Spleen (tissue), 11 donors: ENCODE results near the gene SAP30BP. TPM values are rescaled to one million over a fixed set of nuclear protein-coding genes. Genes with fewer than 3 reads are reported as not detected.

Experiments
- DNase-seq: peaks from one replicate; pipeline ENCODE4 v3.0.0-alpha.2; 2020
- H3K27ac ChIP-seq, 8 donors: fragments of 200-600 bp; sonication (generic) in 7 of 8; 1 replicate in 4 of 8; 2 replicates in 4 of 8; pipeline versions ENCODE4 v1.5.0 to v1.8.0; 2016 to 2021; ENCODE audit warnings: inconsistent platforms in 4 of 8, mild to moderate bottlenecking in 4 of 8, moderate library complexity in 1 of 8
- H3K27me3 ChIP-seq, 7 donors: fragments of 200-600 bp; sonication (generic) in 6 of 7; replicated peaks in 1 of 7; 1 replicate in 4 of 7; 2 replicates in 3 of 7; pipeline versions ENCODE4 v1.5.0 to v1.8.0; 2016 to 2021; ENCODE audit warnings: inconsistent platforms in 3 of 7, mild to moderate bottlenecking in 1 of 7
- H3K36me3 ChIP-seq, 6 donors: fragments of 200-600 bp; sonication (generic) in 5 of 6; 1 replicate in 4 of 6; 2 replicates in 2 of 6; pipeline versions ENCODE4 v1.5.0 to v1.8.0; 2016 to 2021; ENCODE audit warnings: inconsistent platforms in 2 of 6
- H3K4me1 ChIP-seq, 6 donors: fragments of 200-600 bp; sonication (generic) in 5 of 6; 1 replicate in 3 of 6; 2 replicates in 3 of 6; pipeline versions ENCODE4 v1.5.0 to v1.8.0; 2016 to 2021; ENCODE audit warnings: inconsistent platforms in 3 of 6
- H3K4me3 ChIP-seq, 8 donors: fragments of 200-600 bp; sonication (generic) in 7 of 8; 1 replicate in 4 of 8; 2 replicates in 4 of 8; pipeline versions ENCODE4 v1.5.0 to v1.8.0; 2016 to 2021; ENCODE audit warnings: inconsistent platforms in 4 of 8, mild to moderate bottlenecking in 4 of 8, moderate library complexity in 2 of 8
- H3K9me3 ChIP-seq, 8 donors: fragments of 200-600 bp; sonication (generic) in 7 of 8; 1 replicate in 4 of 8; 2 replicates in 4 of 8; pipeline versions ENCODE4 v1.5.0 to v1.8.0; 2016 to 2021; ENCODE audit warnings: inconsistent platforms in 4 of 8
- POLR2A ChIP-seq, 3 donors: fragments of 450-650 bp; IDR thresholded peaks; one replicate each; pipeline ENCODE4 v1.5.1; 2017; ENCODE audit warnings: antibody characterized with exemption in 3 of 3, mild to moderate bottlenecking in 1 of 3
- POLR2AphosphoS5 ChIP-seq, 3 donors: sonication (generic); formaldehyde crosslinking; IDR thresholded peaks; one replicate each; pipeline ENCODE4 v1.5.1; 2017; ENCODE audit warnings: antibody characterized with exemption in 3 of 3
- WGBS, 5 donors: extraction: QIAGEN DNeasy Blood & Tissue Kit in 3 of 5; methylation state at CpG; one replicate each; pipeline versions ENCODE4 v1.1.5 to v1.1.7; 2013 to 2018; 5-methylcytosine and 5-hydroxymethylcytosine counted together
- intact Hi-C: fragments of 100-400 bp; cut with DNase I; formaldehyde crosslinking; loops from one replicate; pipeline ENCODE4 v1.15.0; 2023; ENCODE audit warnings: low total_unique reads
- polyA plus RNA-seq, 3 donors: library from polyadenylated mRNA; stranded (reverse); fragments of 200-250 nt; gene quantifications; one replicate each; pipeline ENCODE4 v1.2.1, GENCODE V29; 2013
- total RNA-seq, 7 donors: library from RNA; depleted of rRNA in 3 of 7; stranded (reverse); fragments of >200 nt in 3 of 7; fragmentation: NEBNext Ultra II Directional in 4 of 7; extraction: Animal tissue kit (Norgen Biotek cat#: 25700) in 4 of 7; gene quantifications; one replicate each; pipeline versions ENCODE4 v1.1.0 to v1.2.1, GENCODE V29; 2016 to 2021
- TF ChIP-seq, protein P1 (sequence below), 11 experiments: fragments of 200-600 bp in 7 of 11; fragments of 450-650 bp in 4 of 11; sonication (generic) in 4 of 11; IDR thresholded peaks in 8 of 11; conservative IDR thresholded peaks in 3 of 11; 1 replicate in 7 of 11; 2 replicates in 4 of 11; pipeline versions ENCODE4 v1.4.0 to v1.8.0; 2016 to 2021; ENCODE audit warnings: antibody characterized with exemption in 11 of 11, inconsistent platforms in 4 of 11, mild to moderate bottlenecking in 1 of 11
- donor health status: healthy with polysubstance abuse.
- donor health status: DM: no; HTN: no; CAD: no; lungs with moderate emphysema.
- donor health status: DM: no; HTN: no; CAD: no.
- donor health status: Bipolar disorder and iron deficiency.
- donor health status: healthy.
- donor health status: DM: no; HTN: no; CAD: no.
- donor health status: DM: yes; HTN: yes; CAD: no.

Gene SAP30BP
- total and polyA plus RNA-seq, 10 donors, result 53.8 to 110 (median 75.4) TPM

DNA sequence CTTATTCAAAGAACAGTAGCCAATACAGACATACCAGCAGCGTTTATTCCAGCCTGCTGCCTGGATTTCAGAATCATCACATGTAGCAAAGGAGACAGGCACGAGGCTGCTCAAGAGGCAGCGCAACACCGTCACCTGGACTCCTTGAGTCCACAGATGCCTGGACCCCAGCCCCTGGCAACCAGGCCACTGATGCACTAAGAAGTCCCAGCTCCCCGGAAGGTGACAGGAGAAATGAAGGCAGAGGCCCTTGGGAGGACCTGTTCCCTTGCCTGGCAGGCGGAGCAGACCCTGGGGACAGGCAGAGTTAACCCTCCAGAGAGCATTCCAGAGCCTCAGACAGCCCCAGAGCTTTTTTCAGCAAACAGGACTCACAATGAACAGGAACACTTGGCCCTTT lies 17.5 kb upstream of the SAP30BP start:
- TF ChIP-seq POLR2A (IDR thresholded peaks at IDR 0.05) (no peak), POLR2AphosphoS5 (IDR thresholded peaks at IDR 0.05) (no peak)
- TF ChIP-seq, protein P1, sequence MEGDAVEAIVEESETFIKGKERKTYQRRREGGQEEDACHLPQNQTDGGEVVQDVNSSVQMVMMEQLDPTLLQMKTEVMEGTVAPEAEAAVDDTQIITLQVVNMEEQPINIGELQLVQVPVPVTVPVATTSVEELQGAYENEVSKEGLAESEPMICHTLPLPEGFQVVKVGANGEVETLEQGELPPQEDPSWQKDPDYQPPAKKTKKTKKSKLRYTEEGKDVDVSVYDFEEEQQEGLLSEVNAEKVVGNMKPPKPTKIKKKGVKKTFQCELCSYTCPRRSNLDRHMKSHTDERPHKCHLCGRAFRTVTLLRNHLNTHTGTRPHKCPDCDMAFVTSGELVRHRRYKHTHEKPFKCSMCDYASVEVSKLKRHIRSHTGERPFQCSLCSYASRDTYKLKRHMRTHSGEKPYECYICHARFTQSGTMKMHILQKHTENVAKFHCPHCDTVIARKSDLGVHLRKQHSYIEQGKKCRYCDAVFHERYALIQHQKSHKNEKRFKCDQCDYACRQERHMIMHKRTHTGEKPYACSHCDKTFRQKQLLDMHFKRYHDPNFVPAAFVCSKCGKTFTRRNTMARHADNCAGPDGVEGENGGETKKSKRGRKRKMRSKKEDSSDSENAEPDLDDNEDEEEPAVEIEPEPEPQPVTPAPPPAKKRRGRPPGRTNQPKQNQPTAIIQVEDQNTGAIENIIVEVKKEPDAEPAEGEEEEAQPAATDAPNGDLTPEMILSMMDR (IDR thresholded peaks at IDR 0.05 in 8 of 11, conservative IDR thresholded peaks at IDR 0.05 in 3 of 11), result no peak
- H3K9me3 ChIP-seq, result no peaks in the 10 kb centered on the region
- H3K27me3 ChIP-seq, result no peaks in the 10 kb centered on the region
- WGBS, 5 donors, result 95 to 97% (median 96%) methylated on average over 5 to 6 of the region's 6 CpGs
- no peak for DNase-seq
- no peak overlapping the region for H3K4me3 ChIP-seq
- peaks cover 0 to 91% (median 33%) of the 10 kb centered on the region in 6 donors for H3K36me3 ChIP-seq
- peaks cover 0 to 40% (median 16%) of the 10 kb centered on the region in 6 donors for H3K4me1 ChIP-seq
- no peak overlapping the region for H3K27ac ChIP-seq
- intact Hi-C loops, result no loop called here

DNA sequence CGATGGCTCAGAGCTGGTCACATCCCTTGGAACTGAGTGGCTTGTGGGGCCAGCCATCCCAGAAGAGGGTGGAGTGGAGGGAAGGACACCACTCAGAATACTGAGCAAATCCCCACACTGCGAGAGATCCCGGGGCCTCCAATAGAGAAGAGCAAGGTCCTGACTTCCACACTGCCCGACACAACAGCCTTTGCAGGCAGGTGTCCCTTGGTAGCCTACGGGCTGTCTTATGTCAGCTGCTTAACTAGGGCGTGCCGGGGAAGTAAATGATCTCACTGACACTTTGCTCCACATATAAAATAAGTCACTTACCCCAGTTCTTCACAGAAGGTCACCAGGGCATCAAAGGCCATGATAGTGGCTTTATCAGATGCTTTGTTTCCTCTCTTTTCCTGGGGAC lies 16.3 kb upstream of the SAP30BP start:
- DNase-seq, result no peak
- TF ChIP-seq, protein P1 (IDR thresholded peaks at IDR 0.05 in 8 of 11, conservative IDR thresholded peaks at IDR 0.05 in 3 of 11), result no peak
- no peak for TF ChIP-seq POLR2A (IDR thresholded peaks at IDR 0.05)
- no peak for TF ChIP-seq POLR2AphosphoS5 (IDR thresholded peaks at IDR 0.05)
- Histone ChIP-seq H3K36me3 (peaks cover 0 to 98% (median 36%) of the 10 kb centered on the region in 6 donors), H3K9me3 (no peaks in the 10 kb centered on the region), H3K4me1 (peaks cover 0 to 33% (median 10%) of the 10 kb centered on the region in 6 donors), H3K27ac (no peak overlapping the region), H3K27me3 (no peaks in the 10 kb centered on the region), H3K4me3 (no peak overlapping the region)
- 88 to 93% (median 92%) methylated on average over 7 of the region's 7 CpGs for WGBS, 5 donors
- intact Hi-C loops, result no loop called here

DNA sequence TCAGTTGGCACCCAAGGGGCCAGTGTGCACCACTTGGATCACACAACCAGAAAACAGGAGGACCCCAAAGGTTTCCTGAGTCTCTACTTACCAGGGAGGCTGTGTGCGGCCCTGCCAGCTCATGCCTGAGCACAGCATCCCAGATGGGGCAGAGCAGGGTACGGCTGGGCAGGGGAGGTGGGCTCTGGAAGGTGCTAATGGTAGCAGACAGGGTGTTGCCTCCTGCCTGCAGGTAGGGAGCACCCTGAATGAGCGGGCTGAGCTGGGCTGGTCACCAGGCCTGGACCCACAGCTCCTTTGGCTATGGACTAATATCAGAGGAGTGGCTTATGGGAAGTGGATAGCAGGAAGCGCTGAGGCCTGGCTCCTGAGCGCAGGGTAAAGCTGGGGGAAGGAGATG lies 14.8 kb upstream of the SAP30BP start:
- no peak for TF ChIP-seq POLR2AphosphoS5 (IDR thresholded peaks at IDR 0.05)
- TF ChIP-seq, protein P1 (IDR thresholded peaks at IDR 0.05 in 8 of 11, conservative IDR thresholded peaks at IDR 0.05 in 3 of 11), result no peak
- H3K36me3 ChIP-seq, result peaks cover 0 to 100% (median 40%) of the 10 kb centered on the region in 6 donors

DNA sequence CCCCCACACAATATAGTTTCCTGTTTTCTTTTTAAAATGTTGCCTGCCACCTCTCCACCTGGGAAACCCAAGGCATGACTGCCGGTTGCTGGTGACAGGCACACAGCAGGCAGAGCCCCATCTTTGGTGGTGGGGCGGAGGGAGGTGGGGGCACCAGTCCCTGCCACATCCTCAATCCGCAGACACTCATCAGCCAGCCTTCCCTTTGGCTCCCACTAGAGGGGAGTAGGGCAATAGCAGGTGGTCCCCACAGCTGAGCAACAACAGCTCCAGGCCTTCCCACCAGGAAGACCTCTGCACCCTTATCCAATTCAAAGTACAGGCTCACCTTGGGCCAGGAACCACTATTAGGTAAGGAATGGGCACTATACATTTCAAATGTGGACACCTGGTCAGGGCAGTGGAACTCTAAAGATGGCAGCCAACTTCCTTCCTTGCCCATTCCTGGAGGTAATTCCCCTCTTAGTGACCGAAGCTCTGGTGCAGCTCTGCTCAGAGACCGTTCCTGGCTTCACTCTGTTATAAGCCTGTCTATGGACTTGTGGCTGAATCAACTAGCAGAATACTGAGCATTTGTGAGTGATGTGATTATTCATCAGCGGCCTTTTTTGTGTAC lies 14.1 kb upstream of the SAP30BP start:
- no peak for TF ChIP-seq POLR2A (IDR thresholded peaks at IDR 0.05)
- TF ChIP-seq, protein P1 (IDR thresholded peaks at IDR 0.05 in 8 of 11, conservative IDR thresholded peaks at IDR 0.05 in 3 of 11), result peak in 10 of 11 experiments; percentile 16 to 76 (median 58)
- no peak for DNase-seq

More for the DNA sequence above, 14.8 kb upstream of the SAP30BP start:
- H3K27ac ChIP-seq, result no peak overlapping the region
- no peaks in the 10 kb centered on the region for H3K27me3 ChIP-seq
- no peak overlapping the region for H3K4me3 ChIP-seq
- WGBS, 5 donors, result 88 to 95% (median 90%) methylated on average over 5 of the region's 5 CpGs
- no peaks in the 10 kb centered on the region for H3K9me3 ChIP-seq
- no peak for DNase-seq
- H3K4me1 ChIP-seq, result peaks cover 0 to 23% (median 4%) of the 10 kb centered on the region in 6 donors
- intact Hi-C loops, result no loop called here

More for the DNA sequence above, 14.1 kb upstream of the SAP30BP start:
- H3K4me1 ChIP-seq, result peaks cover 0 to 23% (median 4%) of the 10 kb centered on the region in 6 donors
- no peak overlapping the region for H3K27ac ChIP-seq
- H3K36me3 ChIP-seq, result peaks cover 0 to 100% (median 45%) of the 10 kb centered on the region in 6 donors
- H3K27me3 ChIP-seq, result no peaks in the 10 kb centered on the region
- no peak overlapping the region for H3K4me3 ChIP-seq
- 48 to 63% (median 58%) methylated on average over 6 of the region's 6 CpGs for WGBS, 5 donors
- intact Hi-C loops, result no loop called here
- no peaks in the 10 kb centered on the region for H3K9me3 ChIP-seq
